M059J (cell line): ENCODE results near the gene GLS. TPM values are rescaled to one million over a fixed set of nuclear protein-coding genes. Genes with fewer than 3 reads are reported as not detected.
"Not testable (repeated sequence)": the region's sequence is repeated elsewhere in the genome, so short reads cannot be mapped to it uniquely, and the experiment has no call there.

Experiments
- DNase-seq: peaks from one replicate; pipeline ENCODE4 v3.0.0-alpha.2; 2012; ENCODE audit warnings: low read depth
- total RNA-seq: library from RNA; depleted of rRNA; stranded (reverse); fragments of >200 nt; shearing (Covaris generic); gene quantifications from 2 replicates; pipeline ENCODE4 v1.2.3, GENCODE V29; 2014

Gene GLS
- total RNA-seq, 1 experiment from 2014 or later = 87.7 TPM

DNA sequence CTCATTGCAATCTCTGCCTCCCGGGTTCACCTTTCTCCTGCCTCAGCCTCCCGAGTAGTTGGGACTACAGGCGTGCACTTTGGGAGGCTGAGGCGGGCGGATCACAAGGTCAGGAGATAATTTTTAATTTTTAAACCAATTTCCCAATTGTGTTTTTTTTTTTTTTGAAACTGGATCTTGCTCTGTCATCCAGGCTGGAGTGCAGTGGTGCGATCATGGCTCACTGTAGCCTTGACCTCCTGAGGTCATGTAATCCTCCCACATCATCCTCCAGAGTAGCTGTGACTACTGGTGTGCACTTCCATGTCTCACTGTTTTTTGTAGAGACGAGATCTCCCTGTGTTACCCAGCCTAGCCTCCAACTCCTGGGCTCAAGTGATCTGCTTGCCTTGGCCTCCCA is 49.3 kb downstream of the GLS start:
- DNase-seq = no peak

DNA sequence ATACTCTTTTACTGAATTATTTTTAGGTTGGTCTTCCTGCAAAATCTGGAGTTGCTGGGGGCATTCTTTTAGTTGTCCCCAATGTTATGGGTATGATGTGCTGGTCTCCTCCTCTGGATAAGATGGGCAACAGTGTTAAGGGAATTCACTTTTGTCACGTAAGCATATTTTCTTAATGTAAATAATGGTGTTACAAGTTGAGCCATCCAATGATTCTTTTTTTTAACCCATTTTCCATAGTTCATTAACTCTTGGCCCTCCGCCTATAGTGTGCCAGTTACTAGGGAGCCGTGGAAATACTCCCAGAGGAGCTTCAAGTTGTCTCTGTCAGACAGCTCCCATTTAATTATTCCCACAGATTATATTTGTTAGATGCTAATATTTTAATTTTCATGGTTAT is 49.8 kb downstream of the GLS start:
- no peak for DNase-seq

DNA sequence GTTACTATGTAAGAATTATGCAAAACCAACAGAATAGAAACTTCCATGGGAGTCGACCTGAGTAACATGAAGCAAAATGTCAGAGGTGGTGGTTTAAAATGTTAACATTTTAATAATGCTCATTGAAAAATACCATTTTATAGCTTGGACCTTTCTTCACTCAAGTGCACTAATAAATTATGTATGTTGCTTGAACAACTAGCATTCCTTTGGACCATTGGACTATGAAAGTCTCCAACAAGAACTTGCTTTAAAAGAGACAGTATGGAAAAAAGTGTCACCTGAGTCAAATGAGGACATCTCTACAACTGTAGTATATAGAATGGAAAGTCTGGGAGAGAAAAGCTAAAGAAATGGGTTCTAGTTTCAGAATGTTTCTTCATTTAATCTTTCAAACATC is 51.9 kb downstream of the GLS start:
- no peak for DNase-seq

DNA sequence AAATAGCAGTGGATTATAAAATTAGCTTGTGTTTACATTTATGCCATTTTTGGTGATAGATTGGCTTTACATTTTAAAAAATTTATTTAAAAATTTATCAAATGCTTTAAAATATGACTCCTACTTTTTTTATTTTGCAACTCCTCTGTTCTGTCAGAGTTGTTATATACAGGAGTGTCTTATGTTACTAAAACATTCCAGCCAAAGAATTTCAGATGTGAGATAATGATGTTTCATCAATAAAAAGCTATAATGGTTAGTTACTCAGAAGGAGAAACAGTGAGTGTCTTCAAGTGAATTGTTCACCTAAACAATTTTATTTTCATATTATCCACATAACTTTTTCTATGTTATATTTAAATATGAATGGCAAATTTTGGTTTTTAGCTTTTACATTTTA is 52.7 kb downstream of the GLS start:
- no peak for DNase-seq

DNA sequence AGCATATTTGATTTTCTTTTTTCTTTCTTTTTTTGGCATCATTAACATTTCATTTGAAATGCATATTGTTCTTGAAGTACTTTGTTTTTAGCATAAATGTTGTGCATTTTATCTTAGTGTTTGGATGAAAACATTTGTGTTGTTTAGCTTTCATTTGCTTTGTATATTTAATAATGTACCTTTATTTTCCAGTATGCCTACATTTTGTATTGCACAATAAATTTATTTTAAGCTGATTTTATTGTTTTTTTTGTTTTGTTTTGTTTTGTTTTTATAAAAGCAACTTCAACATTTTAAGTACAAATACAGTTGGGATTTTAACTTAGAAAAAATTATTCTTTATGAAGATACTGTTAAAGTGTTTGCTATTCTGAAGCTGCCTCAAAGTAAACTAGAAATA is 54.4 kb downstream of the GLS start:
- no peak for DNase-seq

DNA sequence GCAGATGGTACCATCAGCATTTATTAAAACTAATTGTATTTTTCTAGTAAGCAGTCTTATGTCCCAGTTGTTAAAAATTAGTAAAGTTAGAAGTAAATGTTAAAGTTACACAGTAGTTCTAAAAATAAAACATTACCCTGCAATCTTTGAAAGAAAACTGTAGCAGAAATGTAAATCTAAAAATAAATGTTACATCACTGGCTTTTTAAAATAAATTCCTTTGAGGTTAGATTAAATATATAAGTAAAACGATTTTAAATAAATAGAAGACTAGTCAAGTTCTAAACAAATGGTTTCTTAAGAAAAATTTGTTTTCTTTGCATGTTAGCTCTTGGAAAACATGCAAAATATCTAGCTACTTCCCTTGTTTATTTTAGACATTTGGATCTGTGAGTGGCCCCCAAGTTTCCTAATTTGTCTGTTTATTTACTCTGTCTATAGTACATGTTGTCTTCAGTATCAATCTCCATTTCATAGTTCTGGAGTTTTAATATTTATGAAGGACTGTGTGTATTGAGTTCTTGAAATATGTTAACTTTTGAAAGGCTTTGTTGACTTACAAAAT is 58.2 kb downstream of the GLS start:
- no peak for DNase-seq

DNA sequence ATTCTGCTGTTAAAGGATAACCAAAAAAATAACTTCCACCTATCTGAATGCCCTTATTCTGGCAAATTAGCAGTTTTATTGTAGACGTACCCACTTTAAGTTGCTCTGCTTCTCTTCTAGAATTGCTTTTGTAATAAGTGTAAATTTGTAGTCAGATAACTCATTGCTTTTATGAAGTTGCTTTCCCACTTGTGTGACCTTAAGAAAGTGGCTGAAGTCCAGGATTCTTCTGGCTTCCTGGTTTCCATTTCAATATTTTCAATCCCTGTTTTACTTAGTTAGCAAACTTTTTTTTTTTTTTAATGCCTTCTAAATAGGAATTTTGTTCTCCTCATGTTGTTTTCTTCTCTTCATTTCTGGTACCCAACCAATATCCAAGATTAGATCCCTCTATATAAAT is 59.8 kb downstream of the GLS start:
- DNase-seq = no peak

DNA sequence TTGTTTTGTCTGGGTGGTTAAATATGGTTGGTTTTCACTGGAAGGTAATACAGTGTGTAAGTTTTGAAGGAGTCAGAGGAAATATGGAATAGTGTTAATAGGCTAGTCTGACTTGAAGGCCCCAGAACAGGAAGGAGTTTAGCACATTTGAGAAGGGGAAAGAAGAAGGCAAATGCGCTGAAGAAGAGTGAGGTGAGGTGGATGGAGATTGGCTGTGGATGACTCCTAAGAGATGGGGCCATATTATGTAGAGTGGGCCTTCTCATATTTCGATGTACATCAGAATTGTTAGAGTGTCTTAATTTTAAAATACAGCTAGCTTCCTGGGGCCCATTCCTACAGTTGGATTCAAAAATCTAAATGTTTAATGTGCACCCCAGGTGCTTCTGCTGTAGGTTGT is 61.0 kb downstream of the GLS start:
- DNase-seq = no peak

DNA sequence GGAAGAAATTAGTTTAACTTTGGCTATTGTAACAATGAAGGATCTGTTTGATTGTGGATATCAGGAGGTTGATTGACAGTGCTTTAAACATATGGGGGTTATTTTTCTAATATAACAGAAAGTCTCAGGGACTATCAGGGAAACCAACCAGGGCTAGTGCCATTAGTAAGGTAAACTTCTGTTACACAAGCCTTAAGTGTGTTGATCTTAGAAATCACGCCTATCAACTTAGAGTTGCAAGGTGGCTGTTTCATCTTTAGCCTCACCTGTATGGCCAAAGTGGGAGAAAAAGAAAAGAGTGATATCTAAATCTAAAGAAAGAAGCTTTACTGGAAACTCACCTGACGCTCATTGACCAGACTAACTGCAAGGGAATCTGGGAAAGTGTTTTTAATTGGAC is 62.1 kb downstream of the GLS start:
- DNase-seq = no peak

DNA sequence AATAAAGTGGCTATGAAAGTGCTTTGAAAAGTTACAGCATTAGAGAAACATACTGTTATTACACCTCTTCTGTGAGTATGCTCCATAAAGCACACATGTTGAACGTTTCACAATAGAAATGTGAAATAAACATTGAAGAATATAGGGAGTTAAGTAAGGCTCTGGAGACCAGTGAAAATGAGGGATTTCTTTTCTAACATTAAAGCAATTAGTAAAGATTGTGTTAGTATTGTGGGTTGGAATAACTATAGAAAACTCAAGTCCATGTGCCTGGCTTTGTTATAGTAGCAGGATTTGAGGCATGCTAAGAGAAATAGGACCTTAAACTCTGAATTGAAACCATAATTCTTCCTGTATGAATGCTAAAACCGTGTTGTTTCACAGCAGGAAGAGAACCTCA is 63.1 kb downstream of the GLS start:
- no peak for DNase-seq

DNA sequence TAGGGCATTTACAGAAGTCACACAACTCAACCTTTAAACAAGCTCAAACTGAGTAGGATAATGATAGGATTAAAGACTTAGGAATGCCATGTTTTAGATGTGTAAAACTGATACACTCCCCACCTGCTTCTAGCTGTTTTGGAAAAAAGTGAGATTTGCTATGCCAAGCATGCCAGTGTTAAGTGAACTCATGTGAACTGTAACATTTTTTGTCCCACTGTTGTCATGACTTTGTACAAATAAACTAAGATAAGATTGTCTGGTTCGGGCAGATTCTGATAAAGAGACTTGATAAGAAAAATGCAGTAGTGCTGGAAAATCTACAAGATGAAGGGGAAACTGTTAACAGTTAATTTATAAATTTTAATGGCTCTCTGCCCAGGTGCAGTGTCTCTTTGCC is 66.5 kb downstream of the GLS start:
- peak; percentile 88 for DNase-seq

DNA sequence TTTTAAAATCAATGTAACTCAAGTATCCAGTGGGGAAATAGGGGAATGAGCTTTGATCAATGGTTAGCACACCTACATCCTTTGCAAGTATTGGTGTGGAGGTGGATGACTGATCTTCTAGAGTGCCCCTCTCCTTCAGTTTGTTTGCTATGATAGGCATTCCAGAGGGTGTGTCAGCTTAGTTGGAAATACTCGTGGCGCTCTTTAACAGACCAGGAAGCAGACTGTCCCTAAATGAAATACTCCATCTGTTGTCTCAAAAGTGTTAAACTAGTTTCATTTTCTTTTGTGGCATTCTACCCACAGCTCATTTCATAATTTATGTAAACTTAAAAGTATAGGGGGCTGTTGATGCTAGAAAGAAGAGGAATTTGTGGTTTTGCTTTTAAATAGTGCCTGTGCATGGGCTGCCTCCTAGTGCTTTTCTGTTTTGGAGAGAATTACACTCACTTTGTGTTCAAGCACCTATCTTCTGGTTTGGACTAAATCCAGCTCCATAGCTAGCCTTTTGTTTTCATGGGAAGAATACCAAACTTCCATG is 67.2 kb downstream of the GLS start:
- peak; percentile 84 for DNase-seq

DNA sequence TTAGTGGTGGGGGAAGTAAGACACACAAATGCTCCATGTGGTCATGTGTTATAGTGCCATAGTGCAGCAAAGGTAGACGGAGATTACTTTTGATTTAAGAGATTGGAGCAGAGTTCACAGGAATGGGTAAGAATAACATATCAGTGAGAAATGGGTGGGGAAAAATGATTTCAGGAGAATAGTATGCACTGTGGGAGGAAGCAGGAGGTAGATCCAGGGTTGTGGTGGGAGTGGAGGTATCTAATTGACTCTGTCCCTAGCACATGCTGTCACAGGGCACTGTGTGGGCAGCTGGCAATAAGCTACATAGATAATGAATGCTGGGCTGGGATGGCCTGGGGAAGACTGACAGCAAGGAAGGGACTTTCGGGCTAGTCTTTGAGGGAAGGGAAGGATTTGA is 68.0 kb downstream of the GLS start:
- peak; percentile 76 for DNase-seq

DNA sequence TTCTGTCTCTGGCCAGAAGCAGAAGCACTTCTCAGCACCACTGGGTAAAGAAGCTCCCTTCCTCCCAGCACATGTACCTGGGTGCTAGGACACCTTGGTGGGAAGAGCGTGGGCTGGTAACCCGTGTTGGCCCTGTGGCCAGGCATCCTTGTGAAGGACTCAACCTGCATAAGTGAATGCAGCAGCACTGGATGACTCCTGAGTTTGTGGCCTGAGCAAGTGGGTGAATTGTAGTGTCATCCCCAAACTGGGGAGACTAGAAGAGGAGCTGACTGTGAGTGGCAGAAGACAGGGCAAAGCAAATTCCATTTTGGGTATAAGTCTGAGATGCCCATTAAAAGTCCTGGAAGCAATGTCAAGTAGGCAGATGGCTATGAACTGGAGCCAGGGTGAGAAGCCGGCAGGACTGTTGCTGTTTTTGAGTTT is 70.0 kb downstream of the GLS start:
- no peak for DNase-seq

DNA sequence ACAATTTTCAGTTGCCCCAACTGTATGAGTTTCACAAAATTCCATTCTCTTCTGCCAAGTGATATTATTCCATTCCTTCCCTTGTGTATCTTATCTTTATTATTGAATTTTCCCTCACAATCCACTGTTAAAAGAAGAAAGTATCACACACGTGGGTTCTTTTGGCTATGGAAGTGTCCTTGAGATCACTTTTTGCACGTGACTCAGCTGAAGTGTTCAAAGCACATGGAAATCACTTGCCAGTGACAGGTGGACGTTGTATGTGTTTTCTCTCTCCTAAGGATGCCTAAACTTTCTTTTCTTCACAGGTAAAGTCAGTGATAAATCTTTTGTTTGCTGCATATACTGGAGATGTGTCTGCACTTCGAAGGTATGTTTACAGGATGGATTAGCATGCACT is 72.6 kb downstream of the GLS start:
- no peak for DNase-seq

DNA sequence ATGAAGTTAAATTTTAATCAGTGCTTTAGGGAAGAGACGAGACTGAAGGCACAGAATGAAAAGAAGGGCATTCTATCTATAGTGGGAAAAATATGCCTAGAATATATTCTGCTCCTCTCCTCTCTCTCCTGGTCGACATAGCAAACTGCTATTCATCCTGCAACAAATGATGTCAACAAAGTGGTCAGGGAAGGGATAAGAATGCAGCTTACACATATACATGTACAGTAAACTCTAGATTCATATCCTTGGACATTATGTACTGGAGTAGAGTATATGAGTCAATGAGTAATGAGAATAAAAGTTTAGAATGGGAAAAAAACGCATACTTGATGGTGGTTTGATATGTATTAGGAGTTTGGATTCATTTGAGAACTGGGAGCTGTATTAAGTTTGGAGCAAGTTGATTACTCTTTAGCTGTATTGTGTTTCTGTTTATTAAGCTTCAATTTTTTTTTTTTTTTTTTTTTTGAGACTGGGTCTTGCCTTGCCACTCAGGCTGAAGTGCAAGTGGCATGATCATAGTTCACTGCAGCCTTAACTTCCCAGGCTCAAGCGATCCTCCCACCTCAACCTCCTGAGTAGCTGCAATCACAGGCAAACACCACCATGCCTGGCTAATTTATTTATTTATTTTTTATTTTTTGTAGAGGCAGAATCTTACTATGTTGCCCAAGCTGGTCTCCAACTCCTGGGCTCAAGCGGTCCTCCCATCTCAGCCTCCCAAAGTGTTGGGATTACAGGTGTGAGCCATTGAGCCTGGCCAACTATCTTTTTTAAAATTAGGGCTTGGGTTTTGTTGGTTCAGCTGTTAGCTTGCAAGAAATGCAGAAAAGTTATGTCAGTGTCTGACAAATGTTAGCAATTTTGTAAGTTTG is 79.5 kb downstream of the GLS start:
- DNase-seq = peak; percentile 53

DNA sequence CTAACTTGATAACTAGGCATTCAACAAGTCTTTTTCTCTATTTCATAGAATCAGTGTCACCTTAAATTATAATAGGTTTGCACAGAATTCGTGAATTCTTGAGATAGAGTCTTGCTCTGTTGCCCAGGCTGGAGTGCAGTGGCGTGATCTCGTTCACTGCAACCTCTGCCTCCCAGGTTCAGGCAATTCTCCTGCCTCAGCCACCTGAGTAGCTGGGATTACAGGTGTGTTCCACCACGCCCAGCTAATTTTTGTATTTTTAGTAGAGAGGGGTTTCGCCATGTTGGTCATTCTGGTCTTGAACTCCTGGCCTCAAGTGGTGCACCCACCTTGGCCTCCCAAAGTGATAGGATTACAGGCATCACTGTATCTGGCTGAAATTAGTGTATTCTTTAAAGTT is 80.5 kb downstream of the GLS start:
- not testable (repeated sequence) for DNase-seq

DNA sequence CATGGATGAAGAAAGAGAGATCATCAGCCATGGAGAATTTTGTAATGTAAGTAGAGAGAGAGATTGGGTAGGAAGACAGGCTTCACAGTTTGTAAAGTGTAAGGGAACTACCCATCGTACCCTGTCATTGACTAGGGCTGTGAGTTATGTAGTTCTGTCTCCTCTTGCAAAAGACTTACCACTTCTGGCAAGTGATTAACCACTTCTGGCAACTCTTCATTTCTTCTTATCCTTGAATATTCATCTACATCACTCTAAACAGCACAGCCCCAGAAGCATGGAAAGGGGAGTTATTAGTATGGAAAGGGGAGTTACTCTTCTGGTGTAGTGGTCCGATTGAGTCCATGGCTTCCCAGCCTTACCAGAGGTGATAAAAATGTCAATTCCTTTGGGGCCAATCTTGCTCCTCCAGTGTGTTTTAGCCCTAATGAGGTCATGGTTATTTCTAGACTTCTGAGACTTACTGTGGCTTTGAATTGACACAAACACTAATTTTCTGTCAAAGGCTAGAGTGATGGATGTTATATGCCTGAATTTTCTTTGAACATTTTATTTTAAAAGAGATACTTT is 81.4 kb downstream of the GLS start:
- peak; percentile 53 for DNase-seq

DNA sequence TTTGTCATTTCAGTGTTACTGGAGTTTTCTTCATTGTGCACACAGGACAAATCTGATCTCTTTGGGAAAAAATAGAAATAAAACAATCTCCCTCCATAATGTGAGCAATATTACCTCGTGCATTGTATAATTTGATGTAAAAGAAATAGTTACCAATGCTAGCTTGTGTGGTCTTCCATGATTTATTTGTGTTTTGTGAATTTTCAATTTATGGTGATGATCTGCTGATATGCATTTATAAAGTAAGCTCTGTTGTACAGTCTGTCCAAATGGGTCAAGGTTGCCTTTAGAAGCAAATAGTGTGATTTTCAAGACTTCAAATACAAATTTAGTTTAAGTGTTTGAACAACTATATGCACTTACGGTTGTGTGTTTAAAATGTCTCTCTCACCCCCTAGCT is 82.5 kb downstream of the GLS start:
- no peak for DNase-seq

DNA sequence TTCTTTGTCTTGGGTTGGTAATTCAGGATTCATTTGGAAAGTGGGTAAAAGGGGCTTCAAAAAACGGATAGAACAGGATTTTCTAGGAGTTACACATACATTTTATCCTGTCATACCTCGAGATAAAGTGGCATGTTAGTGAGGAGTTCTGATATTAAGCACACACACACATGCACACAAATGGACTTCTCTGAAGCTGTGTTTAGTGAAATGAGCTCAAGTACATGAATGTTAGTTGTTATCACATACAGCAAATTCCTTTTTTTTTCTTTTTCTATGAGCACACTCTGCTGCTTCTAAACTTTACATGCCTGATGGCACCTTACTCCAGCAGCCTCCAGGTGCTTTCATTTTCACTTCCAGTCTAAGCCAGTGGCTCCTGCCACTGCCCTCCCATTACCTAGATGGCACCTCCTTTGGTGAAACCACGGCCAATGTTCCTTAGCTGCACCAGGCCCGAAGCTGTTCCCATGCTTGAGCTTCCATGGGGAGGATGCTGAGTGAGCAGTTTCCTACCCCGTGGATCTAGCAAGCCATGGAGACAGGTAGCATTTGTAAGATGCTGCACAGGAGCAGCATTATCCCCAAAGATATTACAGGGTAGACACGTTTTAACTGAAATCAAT is 83.7 kb downstream of the GLS start:
- no peak for DNase-seq

DNA sequence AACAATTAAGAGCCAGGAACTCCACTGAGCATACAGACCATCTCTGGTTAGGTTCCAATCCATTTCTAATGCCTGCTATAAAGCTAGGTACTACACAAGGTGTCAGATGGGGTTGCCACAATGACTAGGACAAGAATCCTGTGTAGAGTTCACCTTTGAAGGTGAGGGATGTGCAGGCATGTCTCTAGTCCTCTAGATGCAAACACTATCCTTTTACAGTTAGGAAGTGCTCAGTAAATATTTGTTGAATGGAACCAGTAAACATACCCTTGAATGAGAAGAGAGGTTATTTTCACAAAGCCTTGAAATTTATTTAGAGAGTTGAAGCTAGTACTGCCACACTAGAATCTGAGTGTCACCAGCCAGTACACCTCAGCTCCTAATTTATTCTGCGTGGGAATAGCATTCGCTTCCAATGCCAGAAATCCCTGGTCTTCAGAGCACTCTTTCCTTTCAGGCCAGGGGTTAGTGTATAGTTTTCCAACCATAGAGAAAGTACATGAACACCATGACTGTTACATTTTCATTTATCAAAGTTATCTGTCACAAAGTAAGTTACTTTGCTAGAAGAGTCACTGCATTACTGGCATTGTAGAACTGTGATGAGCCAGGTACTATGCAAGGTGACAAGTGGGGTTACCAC is 85.1 kb downstream of the GLS start:
- DNase-seq = no peak

DNA sequence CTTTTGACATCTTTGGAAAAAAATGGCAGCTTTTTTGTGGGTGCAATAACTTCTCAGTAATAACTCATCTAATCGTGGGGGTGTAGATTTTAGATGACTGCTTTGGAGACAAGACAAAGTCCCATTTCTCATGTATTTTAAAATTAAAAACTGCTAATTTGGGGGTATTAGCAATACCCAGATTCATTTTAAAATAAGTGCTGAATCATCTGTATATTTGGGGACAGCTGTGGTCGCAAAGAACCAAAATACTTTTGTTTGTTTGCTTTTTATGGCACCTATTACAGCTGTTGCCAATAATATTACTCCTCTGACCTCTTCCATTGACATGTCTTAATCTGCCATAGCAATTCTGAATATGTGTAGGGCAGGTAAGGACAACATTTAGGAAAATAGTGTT is 87.9 kb downstream of the GLS start:
- no peak for DNase-seq
